Activated B cell treated with CpG ODN at 0.5 μM for 24 hours (primary cell): ENCODE results near the gene SERPINA3. TPM values are rescaled to one million over a fixed set of nuclear protein-coding genes. Genes with fewer than 3 reads are reported as not detected.
"Not testable (repeated sequence)": the region's sequence is repeated elsewhere in the genome, so short reads cannot be mapped to it uniquely, and the experiment has no call there.

Source experiments
- ATAC-seq: fragments of 200-7000 bp; cut with Tn5 transposase; one replicate; pipeline ENCODE4 v1.10.0; 2021; ENCODE audit warnings: low read depth, mild to moderate bottlenecking, moderate library complexity
- CTCF ChIA-PET: fragments of 350-600 bp; sonication (Branson Sonifier 250); formaldehyde crosslinking; loops from one replicate; lab custom pipeline; 2021; ENCODE audit warnings: antibody characterized with exemption; lab: Charles Lee
- POLR2A ChIA-PET: fragments of 350-600 bp; sonication (Branson Sonifier 250); formaldehyde crosslinking; loops from one replicate; lab custom pipeline; 2021; ENCODE audit warnings: antibody characterized with exemption; lab: Charles Lee
- DNase-seq: peaks from one replicate; pipeline ENCODE4 v3.0.0; 2022
- H3K27ac Mint-ChIP-seq: one replicate; pipeline ENCODE4 v1.8.0; 2020; ENCODE audit warnings: mixed read lengths
- H3K27me3 Mint-ChIP-seq: one replicate; pipeline ENCODE4 v1.8.0; 2021; ENCODE audit warnings: mixed read lengths
- H3K36me3 Mint-ChIP-seq: one replicate; pipeline ENCODE4 v1.8.0; 2021; ENCODE audit warnings: low read depth, mixed read lengths
- H3K4me1 Mint-ChIP-seq: one replicate; pipeline ENCODE4 v1.8.0; 2021; ENCODE audit warnings: mixed read lengths
- H3K4me3 Mint-ChIP-seq: one replicate; pipeline ENCODE4 v1.8.0; 2020; ENCODE audit warnings: mild to moderate bottlenecking, mixed read lengths
- H3K9me3 Mint-ChIP-seq: one replicate; pipeline ENCODE4 v1.8.0; 2020; ENCODE audit warnings: mixed read lengths
- intact Hi-C: fragments of 100-400 bp; cut with micrococcal nuclease; formaldehyde crosslinking; loops from one replicate; pipeline ENCODE4 v1.15.1; 2024
- total RNA-seq: library from RNA; stranded (reverse); gene quantifications from 2 replicates; pipeline ENCODE4 v1.2.3, GENCODE V29; 2022
- TF ChIP-seq, protein P1 (sequence below): fragments of 200-600 bp; IDR thresholded peaks from one replicate; pipeline ENCODE4 v1.8.0; 2022; ENCODE audit warnings: antibody characterized with exemption, mild to moderate bottlenecking

Gene SERPINA3
- total RNA-seq, 1 donor from 2014 or later = not detected

DNA sequence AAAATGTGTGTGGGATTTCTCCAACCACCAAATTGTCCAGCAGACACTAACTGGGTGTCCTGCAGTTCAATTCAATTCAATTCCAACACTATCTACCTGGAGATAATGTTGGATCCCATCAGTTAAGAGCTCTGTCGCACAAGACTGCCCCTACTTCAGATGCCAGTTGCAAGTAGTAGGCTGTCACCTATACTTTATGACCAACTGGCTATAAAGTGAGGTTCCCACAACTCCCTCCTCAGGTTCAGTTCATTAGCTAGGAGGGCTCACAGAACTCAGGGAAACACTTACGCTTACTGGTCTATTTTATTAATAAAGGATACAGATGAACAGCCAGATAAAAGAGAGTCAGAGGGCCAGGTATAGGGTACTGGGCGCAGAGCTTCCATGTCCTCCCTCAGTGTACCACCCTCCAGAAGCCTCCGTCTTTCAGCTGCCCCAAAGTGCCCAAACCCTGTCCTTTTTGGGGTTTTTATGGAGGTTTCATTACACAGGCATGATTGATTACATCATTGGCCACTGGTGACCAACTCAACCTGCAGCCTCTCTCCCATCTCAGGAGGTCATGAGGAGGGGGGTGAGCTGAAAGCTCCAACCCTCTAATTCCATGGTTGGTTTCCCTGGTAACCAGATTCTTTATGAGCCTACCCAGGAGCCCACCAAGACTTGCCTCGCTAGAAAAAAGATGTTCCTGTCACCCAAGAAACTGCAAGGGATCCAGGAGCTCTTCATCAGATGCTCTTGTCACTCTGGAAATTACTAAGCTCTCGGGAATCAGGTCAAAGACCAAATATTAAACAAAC is 38.5 kb upstream of the SERPINA3 start:
- CTCF ChIA-PET = no interaction called here
- no peak for ATAC-seq
- no peak overlapping the region for H3K27ac Mint-ChIP-seq

GRCh38 chr14:94574336-94574735 is 37.9 kb upstream of the SERPINA3 start:
- ChIA-PET CTCF (no interaction called here), POLR2A (no interaction called here)

More for the DNA sequence above, 38.5 kb upstream of the SERPINA3 start:
- Mint-ChIP-seq H3K4me3 (no peak overlapping the region), H3K4me1 (no peaks in the 10 kb centered on the region), H3K9me3 (no peaks in the 10 kb centered on the region), H3K36me3 (no peaks in the 10 kb centered on the region), H3K27me3 (no peaks in the 10 kb centered on the region)
- no peak for DNase-seq
- POLR2A ChIA-PET = no interaction called here
- intact Hi-C loops = no loop called here
- TF ChIP-seq, protein P1, sequence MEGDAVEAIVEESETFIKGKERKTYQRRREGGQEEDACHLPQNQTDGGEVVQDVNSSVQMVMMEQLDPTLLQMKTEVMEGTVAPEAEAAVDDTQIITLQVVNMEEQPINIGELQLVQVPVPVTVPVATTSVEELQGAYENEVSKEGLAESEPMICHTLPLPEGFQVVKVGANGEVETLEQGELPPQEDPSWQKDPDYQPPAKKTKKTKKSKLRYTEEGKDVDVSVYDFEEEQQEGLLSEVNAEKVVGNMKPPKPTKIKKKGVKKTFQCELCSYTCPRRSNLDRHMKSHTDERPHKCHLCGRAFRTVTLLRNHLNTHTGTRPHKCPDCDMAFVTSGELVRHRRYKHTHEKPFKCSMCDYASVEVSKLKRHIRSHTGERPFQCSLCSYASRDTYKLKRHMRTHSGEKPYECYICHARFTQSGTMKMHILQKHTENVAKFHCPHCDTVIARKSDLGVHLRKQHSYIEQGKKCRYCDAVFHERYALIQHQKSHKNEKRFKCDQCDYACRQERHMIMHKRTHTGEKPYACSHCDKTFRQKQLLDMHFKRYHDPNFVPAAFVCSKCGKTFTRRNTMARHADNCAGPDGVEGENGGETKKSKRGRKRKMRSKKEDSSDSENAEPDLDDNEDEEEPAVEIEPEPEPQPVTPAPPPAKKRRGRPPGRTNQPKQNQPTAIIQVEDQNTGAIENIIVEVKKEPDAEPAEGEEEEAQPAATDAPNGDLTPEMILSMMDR = no peak

GRCh38 chr14:94575730-94576585 is 36.2 kb upstream of the SERPINA3 start:
- H3K9me3 Mint-ChIP-seq = no peaks in the 10 kb centered on the region
- intact Hi-C loops = no loop called here
- no peak for ATAC-seq
- peaks cover 3% of the 10 kb centered on the region for H3K27me3 Mint-ChIP-seq
- ChIA-PET POLR2A (no interaction called here), CTCF (no interaction called here)
- H3K4me3 Mint-ChIP-seq = no peak overlapping the region
- TF ChIP-seq, protein P1 = no peak
- DNase-seq = no peak
- no peaks in the 10 kb centered on the region for H3K36me3 Mint-ChIP-seq
- H3K4me1 Mint-ChIP-seq = no peaks in the 10 kb centered on the region
- no peak overlapping the region for H3K27ac Mint-ChIP-seq

More at GRCh38 chr14:94574336-94574735, 37.9 kb upstream of the SERPINA3 start:
- no peaks in the 10 kb centered on the region for H3K36me3 Mint-ChIP-seq
- intact Hi-C loops = no loop called here
- H3K9me3 Mint-ChIP-seq = no peaks in the 10 kb centered on the region
- no peak overlapping the region for H3K4me3 Mint-ChIP-seq
- H3K27me3 Mint-ChIP-seq = peaks cover under 1% of the 10 kb centered on the region
- H3K27ac Mint-ChIP-seq = no peak overlapping the region
- TF ChIP-seq, protein P1 = no peak
- no peaks in the 10 kb centered on the region for H3K4me1 Mint-ChIP-seq
- ATAC-seq (no peak), DNase-seq (no peak)

- intact Hi-C loops, DNase-seq, H3K27me3 Mint-ChIP-seq, ATAC-seq, H3K4me3 Mint-ChIP-seq, H3K9me3 Mint-ChIP-seq, H3K36me3 Mint-ChIP-seq, H3K27ac Mint-ChIP-seq, POLR2A ChIA-PET, CTCF ChIA-PET, H3K4me1 Mint-ChIP-seq: not testable (repeated sequence)
Measured at GRCh38 chr14:94577472-94577871, 34.7 kb upstream of the SERPINA3 start.

DNA sequence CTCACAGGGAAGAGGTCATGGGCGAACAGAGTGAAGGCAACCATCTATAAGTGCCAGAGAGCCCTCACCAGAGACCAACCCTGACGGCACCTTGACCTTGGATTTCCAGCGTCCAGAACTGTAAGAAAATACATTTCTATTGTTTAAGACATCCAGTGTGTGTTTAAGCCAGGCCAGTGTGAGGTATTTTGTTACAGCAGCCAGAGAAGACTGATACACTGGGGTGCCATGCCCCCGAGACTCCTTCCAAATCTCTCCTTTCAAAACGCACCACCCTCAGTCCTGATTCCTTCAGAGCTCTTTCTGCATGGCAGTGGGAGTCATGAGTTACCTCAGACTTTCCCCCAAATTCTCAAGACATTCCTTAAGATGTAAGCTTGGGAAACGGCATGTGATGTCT is 33.5 kb upstream of the SERPINA3 start:
- DNase-seq (no peak), ATAC-seq (no peak)
- Mint-ChIP-seq H3K4me3 (no peak overlapping the region), H3K36me3 (no peaks in the 10 kb centered on the region), H3K27ac (no peak overlapping the region), H3K9me3 (no peaks in the 10 kb centered on the region), H3K27me3 (peaks cover 3% of the 10 kb centered on the region), H3K4me1 (no peaks in the 10 kb centered on the region)
- ChIA-PET POLR2A (no interaction called here), CTCF (no interaction called here)
- intact Hi-C loops = no loop called here
- TF ChIP-seq, protein P1 = no peak
